ENCODE measurements around the gene AGBL1. TPM values are rescaled to one million over a fixed set of nuclear protein-coding genes. Genes with fewer than 3 reads are reported as not detected.

AGBL1 gene
- polyA plus RNA-seq, 1 donor (not counting 4 experiments of a cell fraction or from before 2014, with no cell fraction given) = not detected

GRCh38 chr15:86879250-86880229 lies 799.9 kb downstream of the AGBL1 start:
- no peaks in the 10 kb centered on the region for H3K36me3 ChIP-seq (ENCODE audit: control insufficient read depth in 2 of 2, extremely low read depth in 1 of 2, insufficient read depth in 2 of 2, low read length in 2 of 2)
- TF ChIP-seq EZH2 (IDR thresholded peaks at IDR 0.05; ENCODE audit: low read length) = no peak
- TF ChIP-seq, protein P1, sequence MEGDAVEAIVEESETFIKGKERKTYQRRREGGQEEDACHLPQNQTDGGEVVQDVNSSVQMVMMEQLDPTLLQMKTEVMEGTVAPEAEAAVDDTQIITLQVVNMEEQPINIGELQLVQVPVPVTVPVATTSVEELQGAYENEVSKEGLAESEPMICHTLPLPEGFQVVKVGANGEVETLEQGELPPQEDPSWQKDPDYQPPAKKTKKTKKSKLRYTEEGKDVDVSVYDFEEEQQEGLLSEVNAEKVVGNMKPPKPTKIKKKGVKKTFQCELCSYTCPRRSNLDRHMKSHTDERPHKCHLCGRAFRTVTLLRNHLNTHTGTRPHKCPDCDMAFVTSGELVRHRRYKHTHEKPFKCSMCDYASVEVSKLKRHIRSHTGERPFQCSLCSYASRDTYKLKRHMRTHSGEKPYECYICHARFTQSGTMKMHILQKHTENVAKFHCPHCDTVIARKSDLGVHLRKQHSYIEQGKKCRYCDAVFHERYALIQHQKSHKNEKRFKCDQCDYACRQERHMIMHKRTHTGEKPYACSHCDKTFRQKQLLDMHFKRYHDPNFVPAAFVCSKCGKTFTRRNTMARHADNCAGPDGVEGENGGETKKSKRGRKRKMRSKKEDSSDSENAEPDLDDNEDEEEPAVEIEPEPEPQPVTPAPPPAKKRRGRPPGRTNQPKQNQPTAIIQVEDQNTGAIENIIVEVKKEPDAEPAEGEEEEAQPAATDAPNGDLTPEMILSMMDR (optimal IDR thresholded peaks at IDR 0.05 in 1 of 3, IDR thresholded peaks at IDR 0.05 in 1 of 3, conservative IDR thresholded peaks at IDR 0.05 in 1 of 3; ENCODE audit: extremely low read depth in 1 of 3, insufficient read depth in 2 of 3, low read length in 3 of 3) = no peak
- no peaks in the 10 kb centered on the region for H3K9me3 ChIP-seq (ENCODE audit: control insufficient read depth, low read depth, low read length)
- no peaks in the 10 kb centered on the region for H3K27me3 ChIP-seq (ENCODE audit: control insufficient read depth, extremely low read depth, insufficient read depth, low read length)
- H2AFZ ChIP-seq (ENCODE audit: control insufficient read depth, low read length) = no peak overlapping the region
- H3K4me3 ChIP-seq (ENCODE audit: control insufficient read depth in 2 of 3, extremely low read depth in 1 of 3, insufficient read depth in 2 of 3, low read depth in 1 of 3, low read length in 3 of 3) = no peak overlapping the region
- H3K9ac ChIP-seq (ENCODE audit: control insufficient read depth, extremely low read depth, insufficient read depth, low read length) = no peak overlapping the region
- DNase-seq (ENCODE audit: low read depth, low spot score) = no peak
- H3K4me1 ChIP-seq (ENCODE audit: control insufficient read depth, extremely low read depth, insufficient read depth, low read length) = no peaks in the 10 kb centered on the region
- H4K20me1 ChIP-seq (ENCODE audit: control insufficient read depth, extremely low read depth, insufficient read depth, low read length) = no peaks in the 10 kb centered on the region
- H3K9me1 ChIP-seq (ENCODE audit: control insufficient read depth, extremely low read depth, insufficient read depth, low read length) = no peaks in the 10 kb centered on the region
- no peak for FAIRE-seq
- no peaks in the 10 kb centered on the region for H3K79me2 ChIP-seq (ENCODE audit: control insufficient read depth, insufficient read depth, low read length)
- H3K27ac ChIP-seq (ENCODE audit: control insufficient read depth, insufficient read depth, low read length) = no peak overlapping the region
- no peak overlapping the region for H3K4me2 ChIP-seq (ENCODE audit: control insufficient read depth, extremely low read depth, insufficient read depth, low read depth, low read length)
- dilution Hi-C loops (cut with MboI; ENCODE audit: extremely low pct_ligation_motif_present, low sequenced_read_pairs) = no loop called here

GRCh38 chr15:86885616-86886015 lies 805.9 kb downstream of the AGBL1 start:
- Histone ChIP-seq H3K4me3 (ENCODE audit: control insufficient read depth in 2 of 3, extremely low read depth in 1 of 3, insufficient read depth in 2 of 3, low read depth in 1 of 3, low read length in 3 of 3) (no peak overlapping the region), H3K27me3 (ENCODE audit: control insufficient read depth, extremely low read depth, insufficient read depth, low read length) (no peaks in the 10 kb centered on the region), H3K9me3 (ENCODE audit: control insufficient read depth, low read depth, low read length) (no peaks in the 10 kb centered on the region), H3K9me1 (ENCODE audit: control insufficient read depth, extremely low read depth, insufficient read depth, low read length) (no peaks in the 10 kb centered on the region), H3K4me1 (ENCODE audit: control insufficient read depth, extremely low read depth, insufficient read depth, low read length) (no peaks in the 10 kb centered on the region), H3K36me3 (ENCODE audit: control insufficient read depth in 2 of 2, extremely low read depth in 1 of 2, insufficient read depth in 2 of 2, low read length in 2 of 2) (no peaks in the 10 kb centered on the region), H3K9ac (ENCODE audit: control insufficient read depth, extremely low read depth, insufficient read depth, low read length) (no peak overlapping the region), H2AFZ (ENCODE audit: control insufficient read depth, low read length) (no peak overlapping the region), H3K4me2 (ENCODE audit: control insufficient read depth, extremely low read depth, insufficient read depth, low read depth, low read length) (no peak overlapping the region), H3K79me2 (ENCODE audit: control insufficient read depth, insufficient read depth, low read length) (no peaks in the 10 kb centered on the region), H4K20me1 (ENCODE audit: control insufficient read depth, extremely low read depth, insufficient read depth, low read length) (no peaks in the 10 kb centered on the region), H3K27ac (ENCODE audit: control insufficient read depth, insufficient read depth, low read length) (no peak overlapping the region)
- FAIRE-seq (no peak), DNase-seq (ENCODE audit: low read depth, low spot score) (no peak)
- dilution Hi-C loops (cut with MboI; ENCODE audit: extremely low pct_ligation_motif_present, low sequenced_read_pairs) = no loop called here
- TF ChIP-seq, protein P1 (optimal IDR thresholded peaks at IDR 0.05 in 1 of 3, IDR thresholded peaks at IDR 0.05 in 1 of 3, conservative IDR thresholded peaks at IDR 0.05 in 1 of 3; ENCODE audit: extremely low read depth in 1 of 3, insufficient read depth in 2 of 3, low read length in 3 of 3) = no peak
- TF ChIP-seq EZH2 (IDR thresholded peaks at IDR 0.05; ENCODE audit: low read length) = no peak
